T-helper 1 cell (primary cell): ENCODE measurements around the gene ARFRP1.
"Not testable (repeated sequence)": the region's sequence is repeated elsewhere in the genome, so short reads cannot be mapped to it uniquely, and the experiment has no call there.

Source experiments
- DNase-seq, 5 donors: peaks; one replicate each; pipeline ENCODE4 v3.0.0-alpha.2; 2012 to 2020

ARFRP1 gene

GRCh38 chr20:63673951-63674350, 33.8 kb downstream of the ARFRP1 start:
- DNase-seq, result no peak

- DNase-seq, result no peak
These were observed 35.1 kb downstream of the ARFRP1 start for GRCh38 chr20:63672666-63673065.

GRCh38 chr20:63671695-63672094, 36.1 kb downstream of the ARFRP1 start:
- DNase-seq, result not testable (repeated sequence)

GRCh38 chr20:63668351-63668750, 39.4 kb downstream of the ARFRP1 start:
- DNase-seq, result no peak

GRCh38 chr20:63667858-63668257, 39.9 kb downstream of the ARFRP1 start:
- no peak for DNase-seq

GRCh38 chr20:63665708-63666107, 42.1 kb downstream of the ARFRP1 start:
- no peak for DNase-seq

- no peak for DNase-seq
These were observed 42.7 kb downstream of the ARFRP1 start for GRCh38 chr20:63664861-63665594.

- DNase-seq, result no peak
These were observed 43.5 kb downstream of the ARFRP1 start for GRCh38 chr20:63664143-63664851.

- DNase-seq, result no peak
These were observed 44.3 kb downstream of the ARFRP1 start for GRCh38 chr20:63663332-63664066.

GRCh38 chr20:63662813-63663189, 45.0 kb downstream of the ARFRP1 start:
- no peak for DNase-seq

- DNase-seq, result no peak
These were observed 45.6 kb downstream of the ARFRP1 start for GRCh38 chr20:63661959-63662812.

GRCh38 chr20:63661108-63661507, 46.7 kb downstream of the ARFRP1 start:
- no peak for DNase-seq

- no peak for DNase-seq
These were observed 47.2 kb downstream of the ARFRP1 start for GRCh38 chr20:63660622-63661021.

GRCh38 chr20:63660174-63660573, 47.6 kb downstream of the ARFRP1 start:
- DNase-seq, result not testable (repeated sequence)

- DNase-seq, result no peak
These were observed 48.4 kb downstream of the ARFRP1 start for GRCh38 chr20:63659370-63659769.

- DNase-seq, result no peak
These were observed 49.0 kb downstream of the ARFRP1 start for GRCh38 chr20:63658749-63659187.

- peak; percentile 68 to 88 (median 80) for DNase-seq
These were observed 49.6 kb downstream of the ARFRP1 start, which contains the start of gene RTEL1 for GRCh38 chr20:63657937-63658748. Gene RTEL1, plus strand, starts transcription at chr20:63658312. Its CDS starts 1,091 bp downstream, at chr20:63659403.

GRCh38 chr20:63657260-63657936, 50.4 kb downstream of the ARFRP1 start:
- no peak for DNase-seq

GRCh38 chr20:63656451-63656850, 51.3 kb downstream of the ARFRP1 start:
- no peak for DNase-seq

- DNase-seq, result no peak
These were observed 52.5 kb downstream of the ARFRP1 start for GRCh38 chr20:63655249-63655648.
